A673 (cell line): Measurements from ENCODE around the gene ARCN1. TPM values are rescaled to one million over a fixed set of nuclear protein-coding genes. Genes with fewer than 3 reads are reported as not detected.

Experiments used
- BruUV-seq: library from RNA; stranded (reverse); fragments of 400-500 nt; replicated peaks from 2 replicates; lab custom pipeline; 2021; lab: Mats Ljungman, UMichigan
- CTCF ChIA-PET: fragments of 300-600 bp; sonication (Branson Sonifier 250); formaldehyde crosslinking; loops from one replicate; lab custom pipeline; 2022; ENCODE audit warnings: antibody characterized with exemption; lab: Charles Lee
- POLR2A ChIA-PET: fragments of 300-600 bp; sonication (Branson Sonifier 250); formaldehyde crosslinking; loops from one replicate; lab custom pipeline; 2022; ENCODE audit warnings: antibody characterized with exemption; ENCODE audit not compliant: low non-redundant PET; lab: Charles Lee
- DNase-seq: peaks from one replicate; pipeline ENCODE4 v3.0.0-alpha.2; 2015; ENCODE audit warnings: low spot score
- H3K27ac ChIP-seq: fragments of 200-600 bp; sonication (generic); 2 replicates; pipeline ENCODE4 v1.5.1; 2016; ENCODE audit warnings: mixed run types, low read depth, mild to moderate bottlenecking, mixed read lengths, antibody characterized with exemption, low read length; ENCODE audit not compliant: poor library complexity, severe bottlenecking
- H3K27me3 ChIP-seq: fragments of 200-600 bp; sonication (generic); replicated peaks from 2 replicates; pipeline ENCODE4 v1.6.1; 2017; ENCODE audit warnings: mixed run types, low read depth, mild to moderate bottlenecking, mixed read lengths, antibody characterized with exemption, low read length; ENCODE audit not compliant: insufficient read depth, poor library complexity
- H3K36me3 ChIP-seq: fragments of 200-600 bp; sonication (generic); 2 replicates; pipeline ENCODE4 v1.6.1; 2016; ENCODE audit warnings: mixed run types, mild to moderate bottlenecking, mixed read lengths, antibody characterized with exemption, low read length; ENCODE audit not compliant: insufficient read depth, poor library complexity, severe bottlenecking
- H3K4me1 ChIP-seq: fragments of 200-600 bp; sonication (generic); 2 replicates; pipeline ENCODE4 v1.6.1; 2017; ENCODE audit warnings: mixed run types, mild to moderate bottlenecking, mixed read lengths, antibody characterized with exemption, low read length; ENCODE audit not compliant: insufficient read depth, poor library complexity, severe bottlenecking
- H3K4me3 ChIP-seq: fragments of 200-600 bp; sonication (generic); 2 replicates; pipeline ENCODE4 v1.5.1; 2016; ENCODE audit warnings: low read depth, mixed run types, mild to moderate bottlenecking, mixed read lengths, low read length; ENCODE audit not compliant: poor library complexity, severe bottlenecking
- H3K9me3 ChIP-seq: fragments of 200-600 bp; sonication (generic); 2 replicates; pipeline ENCODE4 v1.6.1; 2016; ENCODE audit warnings: mixed run types, low read depth, mild to moderate bottlenecking, mixed read lengths, antibody characterized with exemption, low read length; ENCODE audit not compliant: poor library complexity, severe bottlenecking
- CTCF ChIP-seq: fragments of 300-800, 200-600 bp; sonication (generic); conservative IDR thresholded peaks from 2 replicates; pipeline ENCODE4 v1.5.1; 2017; ENCODE audit warnings: low read depth, mild to moderate bottlenecking, antibody characterized with exemption, low read length, moderate library complexity, mixed read lengths
- EZH2 ChIP-seq: fragments of 200-600 bp; sonication (generic); IDR thresholded peaks from 2 replicates; pipeline ENCODE4 v1.6.1; 2017; ENCODE audit warnings: borderline replicate concordance, low read depth, mild to moderate bottlenecking, mixed read lengths, antibody characterized with exemption, low read length; ENCODE audit not compliant: poor library complexity, severe bottlenecking
- intact Hi-C: fragments of 100-400 bp; cut with micrococcal nuclease; formaldehyde crosslinking; loops from one replicate; pipeline ENCODE4 v1.10.0; 2022; ENCODE audit not compliant: unreplicated experiment
- total RNA-seq: library from RNA; stranded (reverse); gene quantifications from 2 replicates; pipeline ENCODE4 v1.2.3, GENCODE V29; 2021

ARCN1 gene
- total RNA-seq, 1 experiment from 2014 or later = 220 TPM

- peaks cover 18% of the 10 kb centered on the region for H3K36me3 ChIP-seq
- intact Hi-C loops = no loop called here
- TF ChIP-seq CTCF (no peak), EZH2 (no peak)
- no TSS peak for BruUV-seq
- ChIA-PET POLR2A (no interaction called here), CTCF (no interaction called here)
- peaks cover 9% of the 10 kb centered on the region for H3K4me1 ChIP-seq
- no peak overlapping the region for H3K4me3 ChIP-seq
- no peaks in the 10 kb centered on the region for H3K27me3 ChIP-seq
- no peak for DNase-seq
- no peak overlapping the region for H3K27ac ChIP-seq
- no peaks in the 10 kb centered on the region for H3K9me3 ChIP-seq
Observed at GRCh38 chr11:118528511-118528910, 43.7 kb upstream of the ARCN1 start.

DNA sequence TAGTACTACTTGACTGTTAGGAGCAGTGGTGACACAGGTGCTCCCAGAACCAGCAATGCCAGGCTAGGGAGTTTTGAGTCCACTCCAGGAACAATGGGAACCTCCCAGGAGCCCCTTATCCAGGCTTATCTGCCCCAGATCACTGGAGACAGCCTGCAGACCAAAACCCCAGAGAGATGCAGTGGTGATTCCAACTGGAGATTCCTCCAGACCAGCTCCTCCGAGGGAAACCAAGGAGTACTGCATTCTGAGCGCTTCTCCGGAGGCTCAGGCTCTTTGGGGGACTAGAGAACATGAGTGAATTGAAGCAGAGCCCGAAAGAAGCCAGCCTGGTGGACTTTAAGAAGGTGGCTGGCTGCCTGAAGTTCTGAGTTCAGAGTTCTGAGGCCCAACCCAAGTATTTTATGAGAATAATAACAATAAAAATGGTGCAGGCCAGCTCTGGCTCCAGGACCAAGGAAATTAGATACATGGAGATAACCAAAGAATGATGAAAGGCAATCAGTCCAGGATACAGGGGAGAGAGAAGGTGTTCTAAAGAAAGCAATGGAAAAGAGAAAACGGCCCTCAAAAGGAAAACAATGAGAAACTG, 42.5 kb upstream of the ARCN1 start:
- TSS peak; percentile 51 for BruUV-seq
- DNase-seq = no peak
- TF ChIP-seq CTCF (no peak), EZH2 (no peak)
- intact Hi-C loops = loop anchor here (2.0 kb wide), 1 partner anchor 37 kb away; no protein-coding TSS in a partner anchor
- POLR2A ChIA-PET = no interaction called here
- Histone ChIP-seq H3K36me3 (peaks cover 11% of the 10 kb centered on the region), H3K4me3 (peak overlapping the region; percentile 78), H3K4me1 (peaks cover 9% of the 10 kb centered on the region), H3K9me3 (no peaks in the 10 kb centered on the region), H3K27me3 (no peaks in the 10 kb centered on the region), H3K27ac (no peak overlapping the region)
- CTCF ChIA-PET = interaction anchor here (0.6 to 0.8 kb wide), 2 partner anchors 9 to 35 kb away, joined by 7 to 8 read pairs; no protein-coding TSS in a partner anchor

- peak; percentile 26 for DNase-seq
- H3K27ac ChIP-seq = peak overlapping the region; percentile 80
- ChIA-PET POLR2A (no interaction called here), CTCF (interaction anchor here (0.6 to 0.8 kb wide), 2 partner anchors 8 to 35 kb away, joined by 7 to 8 read pairs; no protein-coding TSS in a partner anchor)
- TF ChIP-seq EZH2 = no peak
- no peak for TF ChIP-seq CTCF
- peaks cover 9% of the 10 kb centered on the region for H3K4me1 ChIP-seq
- H3K4me3 ChIP-seq = peak overlapping the region; percentile 78
- intact Hi-C loops = loop anchor here (2.0 kb wide), 1 partner anchor 37 kb away; no protein-coding TSS in a partner anchor
- H3K9me3 ChIP-seq = no peaks in the 10 kb centered on the region
- peaks cover 5% of the 10 kb centered on the region for H3K36me3 ChIP-seq
- H3K27me3 ChIP-seq = no peaks in the 10 kb centered on the region
- no TSS peak for BruUV-seq
Observed at GRCh38 chr11:118530180-118530682, 42.0 kb upstream of the ARCN1 start.
